ENCODE data around the gene PDSS2. TPM values are rescaled to one million over a fixed set of nuclear protein-coding genes. Genes with fewer than 3 reads are reported as not detected.

The PDSS2 gene
- total RNA-seq, 1 donor from 2014 or later = 19.3 TPM

GRCh38 chr6:107329063-107329860 lies 130.1 kb downstream of the PDSS2 start:
- ChIA-PET POLR2A (interaction anchor here (0.5 to 3.3 kb wide), 4 partner anchors 130 to 627 kb away, joined by 3 to 14 read pairs (median 4); partner anchors contain the start of gene PDSS2), CTCF (interaction anchor here (0.7 to 4.8 kb wide), 2 partner anchors 10 to 13 kb away, joined by 3 to 30 read pairs; no protein-coding TSS in a partner anchor)
- ATAC-seq (ENCODE audit: low read depth) = no peak
- H3K4me3 Mint-ChIP-seq = no peak overlapping the region
- peak overlapping the region; percentile 41 for H3K27ac Mint-ChIP-seq
- H3K9me3 Mint-ChIP-seq = no peaks in the 10 kb centered on the region
- no peak for TF ChIP-seq CTCF (IDR thresholded peaks at IDR 0.05)
- DNase-seq = no peak
- peaks cover 11% of the 10 kb centered on the region for H3K36me3 Mint-ChIP-seq (ENCODE audit: low read depth)
- intact Hi-C loops (cut with micrococcal nuclease) = no loop called here
- peaks cover 18% of the 10 kb centered on the region for H3K4me1 Mint-ChIP-seq
- no peaks in the 10 kb centered on the region for H3K27me3 Mint-ChIP-seq

DNA sequence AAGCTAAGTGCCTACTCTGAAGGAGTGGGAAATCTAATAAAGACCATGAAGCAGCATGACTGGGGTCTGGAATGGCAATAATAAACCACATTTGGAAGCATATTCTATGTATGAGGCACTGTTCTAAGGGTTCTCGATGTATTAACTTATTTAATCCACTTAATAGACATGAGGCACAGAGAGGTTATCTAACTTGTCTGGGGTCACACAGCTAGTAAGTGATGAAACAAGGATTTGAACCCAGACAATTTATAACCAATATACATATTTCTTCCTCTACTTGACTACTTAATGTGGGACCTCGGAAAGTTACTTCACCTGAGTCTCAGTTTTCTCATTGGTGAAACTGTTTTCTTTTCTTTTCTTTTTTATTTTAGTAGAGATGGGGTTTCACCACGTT lies 131.3 kb downstream of the PDSS2 start:
- peaks cover 18% of the 10 kb centered on the region for H3K4me1 Mint-ChIP-seq
- H3K36me3 Mint-ChIP-seq (ENCODE audit: low read depth) = peaks cover 5% of the 10 kb centered on the region
- TF ChIP-seq CTCF (IDR thresholded peaks at IDR 0.05) = no peak
- CTCF ChIA-PET = interaction anchor here (4.8 kb wide), 1 partner anchor 9 kb away, joined by 30 read pairs; no protein-coding TSS in a partner anchor
- ATAC-seq (ENCODE audit: low read depth) = no peak
- POLR2A ChIA-PET = interaction anchor here (3.3 kb wide), 1 partner anchor 131 kb away, joined by 14 read pairs; the partner anchor contains the start of gene PDSS2
- no peaks in the 10 kb centered on the region for H3K9me3 Mint-ChIP-seq
- no peak for DNase-seq
- H3K27ac Mint-ChIP-seq = no peak overlapping the region
- intact Hi-C loops (cut with micrococcal nuclease) = no loop called here
- no peak overlapping the region for H3K4me3 Mint-ChIP-seq
- no peaks in the 10 kb centered on the region for H3K27me3 Mint-ChIP-seq

GRCh38 chr6:107323133-107323785 lies 136.1 kb downstream of the PDSS2 start:
- H3K4me3 Mint-ChIP-seq = no peak overlapping the region
- TF ChIP-seq CTCF (IDR thresholded peaks at IDR 0.05) = no peak
- no peak overlapping the region for H3K27ac Mint-ChIP-seq
- H3K36me3 Mint-ChIP-seq (ENCODE audit: low read depth) = peaks cover 4% of the 10 kb centered on the region
- ChIA-PET CTCF (no interaction called here), POLR2A (interaction anchor here (1.6 kb wide), 1 partner anchor 136 kb away, joined by 7 read pairs; the partner anchor contains the start of gene PDSS2)
- ATAC-seq (ENCODE audit: low read depth) (no peak), DNase-seq (no peak)
- H3K9me3 Mint-ChIP-seq = no peaks in the 10 kb centered on the region
- no peaks in the 10 kb centered on the region for H3K27me3 Mint-ChIP-seq
- intact Hi-C loops (cut with micrococcal nuclease) = no loop called here
- peaks cover 7% of the 10 kb centered on the region for H3K4me1 Mint-ChIP-seq

GRCh38 chr6:107321793-107322192 lies 137.6 kb downstream of the PDSS2 start:
- no peaks in the 10 kb centered on the region for H3K27me3 Mint-ChIP-seq
- ATAC-seq (ENCODE audit: low read depth) = no peak
- H3K4me1 Mint-ChIP-seq = peaks cover 10% of the 10 kb centered on the region
- H3K27ac Mint-ChIP-seq = no peak overlapping the region
- no peak for DNase-seq
- H3K4me3 Mint-ChIP-seq = no peak overlapping the region
- ChIA-PET CTCF (no interaction called here), POLR2A (no interaction called here)
- intact Hi-C loops (cut with micrococcal nuclease) = no loop called here
- H3K36me3 Mint-ChIP-seq (ENCODE audit: low read depth) = peaks cover 2% of the 10 kb centered on the region
- no peaks in the 10 kb centered on the region for H3K9me3 Mint-ChIP-seq
- TF ChIP-seq CTCF (IDR thresholded peaks at IDR 0.05) = no peak

All from activated B cell treated with CpG ODN at 0.5 μM for 24 hours (primary cell).